Subcutaneous adipose tissue (tissue), 4 donors: Measurements from ENCODE around the gene ASXL1. TPM values are rescaled to one million over a fixed set of nuclear protein-coding genes. Genes with fewer than 3 reads are reported as not detected.

Source experiments
- CTCF ChIP-seq: fragments of 450-650 bp; IDR thresholded peaks from one replicate; pipeline ENCODE4 v1.5.1; 2016; ENCODE audit warnings: low read depth, mild to moderate bottlenecking, control low read depth, antibody characterized with exemption, moderate library complexity
- total RNA-seq, 4 donors: library from RNA; depleted of rRNA; stranded (reverse); fragments of >200 nt; gene quantifications; one replicate each; pipeline ENCODE4 v1.1.0, GENCODE V29; 2016

The ASXL1 gene
- total RNA-seq, 4 donors from 2014 or later, result 77.0 to 125 (median 81.6) TPM

GRCh38 chr20:32481311-32482142 lies 123.4 kb downstream of the ASXL1 start:
- TF ChIP-seq CTCF, result no peak

- TF ChIP-seq CTCF, result no peak
Observed at GRCh38 chr20:32482143-32482441, 124.0 kb downstream of the ASXL1 start.

GRCh38 chr20:32482442-32483261 lies 124.5 kb downstream of the ASXL1 start:
- no peak for TF ChIP-seq CTCF

GRCh38 chr20:32483351-32484224 lies 125.5 kb downstream of the ASXL1 start:
- TF ChIP-seq CTCF, result no peak

GRCh38 chr20:32484225-32484957 lies 126.3 kb downstream of the ASXL1 start:
- no peak for TF ChIP-seq CTCF

- no peak for TF ChIP-seq CTCF
Observed at GRCh38 chr20:32484958-32485769, 127.0 kb downstream of the ASXL1 start.
